GM19463 (cell line): ENCODE results near the gene NSD2.
"Not testable (repeated sequence)": the region's sequence is repeated elsewhere in the genome, so short reads cannot be mapped to it uniquely, and the experiment has no call there.

Source experiments
- ATAC-seq: cut with Tn5 transposase; IDR thresholded peaks from one replicate; pipeline ENCODE4 v1.9.1; 2021; ENCODE audit warnings: mild to moderate bottlenecking, moderate library complexity; ENCODE audit not compliant: unreplicated experiment

Gene NSD2

DNA sequence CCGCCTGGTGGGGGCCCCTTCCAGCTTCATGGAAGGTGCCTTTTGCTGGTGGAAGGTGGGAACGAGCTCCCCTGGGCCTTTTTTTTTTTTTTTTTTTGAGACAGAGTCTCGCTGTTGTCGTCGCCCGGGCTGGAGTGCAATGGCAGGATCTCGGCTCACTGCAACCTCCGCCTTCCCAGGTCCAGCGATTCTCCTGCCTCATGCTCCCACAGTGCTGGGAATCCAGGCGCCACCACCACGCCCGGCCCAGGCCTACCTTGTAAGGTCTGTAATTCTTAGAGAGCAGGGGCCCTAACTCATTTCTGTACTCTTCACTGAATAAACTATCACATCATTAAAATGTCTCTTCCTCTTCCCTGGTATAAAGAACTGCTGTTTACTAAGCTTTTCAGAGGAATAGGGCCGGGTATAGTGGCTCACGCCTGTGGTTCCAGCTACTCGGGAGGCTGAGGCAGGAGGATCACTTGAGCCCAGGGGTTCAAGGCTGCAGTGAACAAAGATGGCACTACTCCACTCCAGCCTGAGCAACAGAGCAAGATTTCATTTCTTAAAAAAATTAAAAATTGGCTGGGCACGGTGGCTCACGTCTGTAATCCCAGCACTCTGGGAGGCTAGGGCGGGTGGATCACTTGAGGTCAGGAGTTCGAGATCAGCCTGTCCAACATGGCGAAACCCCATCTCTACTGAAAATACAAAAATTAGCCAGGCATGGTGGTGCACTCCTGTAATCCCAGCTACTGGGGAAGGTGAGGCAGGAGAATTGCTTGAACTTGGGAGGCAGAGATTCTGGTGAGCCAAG, 122.7 kb downstream of the NSD2 start:
- ATAC-seq, result not testable (repeated sequence)

DNA sequence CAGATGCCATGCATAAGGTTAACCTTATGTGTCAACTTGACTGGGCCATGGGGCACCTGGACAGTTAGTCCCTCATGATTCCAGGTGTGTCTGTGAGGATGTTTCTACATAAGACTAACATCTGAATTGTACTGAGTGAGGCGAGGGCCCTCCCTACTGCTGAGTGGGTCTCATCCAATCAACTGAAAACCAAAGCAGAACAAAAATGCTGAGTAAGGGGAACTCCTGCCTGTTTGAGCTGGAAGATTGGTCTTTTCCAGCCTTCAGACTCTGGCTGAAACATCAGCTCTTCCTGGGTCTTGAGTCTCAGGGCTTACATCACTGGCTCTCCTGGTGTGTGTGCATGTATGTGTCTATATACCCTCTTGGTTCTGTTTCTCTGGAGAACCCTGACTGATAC, 123.7 kb downstream of the NSD2 start:
- ATAC-seq, result no peak

DNA sequence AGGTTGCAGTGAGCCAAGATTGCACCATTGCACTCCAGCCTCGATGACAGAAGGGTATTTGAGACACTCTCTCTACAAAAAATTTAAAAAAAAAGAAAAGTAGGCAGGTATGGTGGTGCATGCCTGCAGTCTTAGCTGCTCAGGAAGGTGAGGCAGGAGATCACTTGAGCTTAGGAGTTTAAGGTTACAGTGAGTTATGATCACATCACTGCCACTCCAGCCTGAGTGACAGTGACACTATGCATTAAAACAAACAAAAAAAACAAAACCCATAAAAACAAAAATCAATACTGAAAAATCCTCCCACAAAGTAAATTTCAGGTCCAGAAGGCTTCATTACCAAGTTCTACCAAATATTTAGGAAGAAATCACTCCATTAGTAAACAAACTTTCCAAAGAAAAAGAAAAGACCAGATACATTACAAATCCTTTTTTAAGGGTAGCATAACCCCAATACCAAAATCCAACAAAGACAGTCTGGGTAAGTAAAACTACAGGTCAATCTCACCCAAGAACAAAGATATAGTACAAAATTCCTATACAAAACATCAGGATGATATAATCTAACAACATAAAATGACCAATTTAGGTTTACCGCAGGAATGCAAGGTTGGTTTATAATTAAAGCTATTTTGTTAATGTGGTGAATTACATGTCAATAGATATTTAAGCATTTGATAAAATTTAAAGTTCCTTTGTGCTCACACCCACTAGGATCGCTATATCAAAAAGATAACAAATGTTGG, 125.8 kb downstream of the NSD2 start:
- no peak for ATAC-seq

DNA sequence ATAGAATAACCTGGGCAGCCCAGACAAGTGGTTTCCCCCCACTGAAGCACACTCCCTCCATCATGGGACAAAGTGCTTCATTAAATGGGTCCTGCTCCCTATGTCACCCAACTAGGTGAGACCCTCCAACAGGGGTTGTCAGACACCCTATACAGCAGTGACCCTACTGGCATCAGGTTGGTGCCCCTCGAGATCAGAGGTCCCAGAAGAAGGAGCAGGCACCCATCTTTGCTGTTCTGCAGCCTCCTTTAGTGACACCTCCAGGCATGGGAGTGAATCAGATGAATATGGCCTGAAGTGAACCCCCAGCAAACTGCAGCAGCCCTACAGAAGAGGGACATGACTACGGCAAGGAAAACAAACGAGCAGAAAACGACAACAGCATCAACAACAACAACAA, 126.5 kb downstream of the NSD2 start:
- ATAC-seq, result no peak

DNA sequence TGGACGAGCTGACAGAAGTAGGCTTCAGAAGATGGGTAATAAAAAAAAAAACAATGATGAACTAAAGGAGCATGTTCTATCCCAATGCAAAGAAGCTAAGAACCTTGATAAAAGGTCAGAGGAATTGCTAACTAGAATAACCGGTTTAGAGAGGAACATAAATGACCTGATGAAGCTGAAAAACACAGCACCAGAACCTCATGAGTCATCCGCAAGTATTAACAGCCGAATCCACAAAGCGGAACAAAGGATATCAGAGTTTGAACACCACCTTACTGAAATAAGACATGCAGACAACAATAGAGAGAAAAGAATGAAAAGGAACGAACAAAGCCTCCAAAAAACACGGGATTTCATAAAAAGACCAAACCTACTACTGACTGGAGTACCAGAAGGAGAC, 127.1 kb downstream of the NSD2 start:
- no peak for ATAC-seq

DNA sequence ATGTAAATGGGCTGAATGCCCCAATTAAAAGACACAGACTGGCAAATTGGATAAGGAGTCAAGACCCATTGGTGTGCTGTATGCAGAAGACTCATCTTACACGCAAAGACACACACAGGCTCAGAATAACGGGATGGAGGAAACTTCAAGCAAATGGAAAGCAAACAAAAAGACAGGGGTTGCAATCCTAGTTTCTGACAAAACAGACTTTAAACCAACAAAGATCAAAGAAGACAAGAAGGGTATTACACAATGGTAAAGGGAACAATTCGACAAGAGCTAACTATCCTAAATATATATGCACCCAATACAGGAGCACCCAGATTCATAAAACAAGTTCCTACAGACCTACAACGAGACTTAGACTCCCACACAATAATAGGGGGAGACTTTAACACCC, 128.1 kb downstream of the NSD2 start:
- not testable (repeated sequence) for ATAC-seq

DNA sequence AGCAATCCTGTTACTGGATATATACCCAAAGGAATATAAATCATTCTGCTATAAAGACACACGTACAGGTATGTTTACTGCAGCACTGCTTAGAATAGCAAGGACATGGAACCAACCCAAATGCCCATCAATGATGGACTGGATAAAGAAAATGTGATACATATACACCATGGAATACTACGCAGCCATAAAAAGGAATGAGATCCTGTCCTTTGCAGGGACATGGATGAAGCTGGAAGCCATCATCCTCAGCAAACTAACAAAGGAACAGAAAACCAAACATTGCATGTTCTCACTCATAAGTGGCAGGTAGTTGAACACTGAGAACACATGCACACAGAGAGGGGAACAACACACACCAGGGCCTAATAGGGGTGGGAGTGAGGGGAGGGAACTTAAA, 132.2 kb downstream of the NSD2 start:
- not testable (repeated sequence) for ATAC-seq

DNA sequence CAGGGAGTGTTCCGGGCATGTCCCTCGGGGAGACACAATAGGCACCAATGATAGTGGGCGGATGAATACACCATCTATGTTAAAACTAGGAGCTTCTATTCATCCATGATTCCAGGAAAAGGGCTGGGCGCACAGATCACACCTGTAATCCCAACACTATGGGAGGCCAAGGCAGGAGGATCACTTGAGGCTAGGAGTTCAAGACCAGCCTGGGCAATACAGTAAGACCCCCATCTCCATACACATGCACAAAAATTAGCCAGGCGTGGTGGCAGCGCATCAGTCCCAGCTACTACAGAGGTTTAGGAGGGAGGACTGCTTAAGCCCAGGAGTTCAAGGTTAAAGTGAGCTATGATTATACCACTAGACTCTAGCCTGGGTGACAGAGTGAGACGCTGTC, 135.2 kb downstream of the NSD2 start:
- ATAC-seq, result no peak

DNA sequence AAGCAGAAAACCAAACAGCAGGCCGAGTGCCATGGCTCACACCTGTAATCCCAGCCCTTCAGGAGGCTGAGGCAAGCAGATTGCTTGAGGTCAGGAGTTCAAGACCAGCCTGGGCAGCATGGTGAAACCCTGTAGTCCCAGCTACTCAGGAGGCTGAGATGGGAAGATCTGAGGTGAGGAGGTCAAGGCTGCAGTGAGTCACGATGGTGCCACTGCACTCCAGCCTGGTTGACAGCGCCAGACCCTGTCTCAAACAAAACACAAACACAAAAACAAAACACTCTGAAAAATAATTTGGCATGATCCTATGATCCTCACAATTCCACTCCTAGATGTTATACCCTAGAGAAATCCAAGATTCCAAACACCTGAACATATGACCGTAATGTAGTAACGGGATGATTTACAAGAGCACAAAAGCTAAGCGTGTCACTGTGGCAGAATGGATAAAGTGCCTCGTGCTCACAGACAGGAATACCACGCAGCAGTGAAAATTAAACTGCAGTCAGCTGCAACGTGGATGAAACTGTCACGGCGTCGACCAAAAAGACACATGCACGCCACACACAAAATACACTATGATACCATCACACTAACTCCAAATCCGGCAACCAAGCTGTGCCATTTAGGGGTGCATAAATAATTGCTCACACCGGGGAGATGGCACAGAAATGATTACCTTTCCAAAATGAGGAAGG, 135.9 kb downstream of the NSD2 start:
- ATAC-seq, result no peak

DNA sequence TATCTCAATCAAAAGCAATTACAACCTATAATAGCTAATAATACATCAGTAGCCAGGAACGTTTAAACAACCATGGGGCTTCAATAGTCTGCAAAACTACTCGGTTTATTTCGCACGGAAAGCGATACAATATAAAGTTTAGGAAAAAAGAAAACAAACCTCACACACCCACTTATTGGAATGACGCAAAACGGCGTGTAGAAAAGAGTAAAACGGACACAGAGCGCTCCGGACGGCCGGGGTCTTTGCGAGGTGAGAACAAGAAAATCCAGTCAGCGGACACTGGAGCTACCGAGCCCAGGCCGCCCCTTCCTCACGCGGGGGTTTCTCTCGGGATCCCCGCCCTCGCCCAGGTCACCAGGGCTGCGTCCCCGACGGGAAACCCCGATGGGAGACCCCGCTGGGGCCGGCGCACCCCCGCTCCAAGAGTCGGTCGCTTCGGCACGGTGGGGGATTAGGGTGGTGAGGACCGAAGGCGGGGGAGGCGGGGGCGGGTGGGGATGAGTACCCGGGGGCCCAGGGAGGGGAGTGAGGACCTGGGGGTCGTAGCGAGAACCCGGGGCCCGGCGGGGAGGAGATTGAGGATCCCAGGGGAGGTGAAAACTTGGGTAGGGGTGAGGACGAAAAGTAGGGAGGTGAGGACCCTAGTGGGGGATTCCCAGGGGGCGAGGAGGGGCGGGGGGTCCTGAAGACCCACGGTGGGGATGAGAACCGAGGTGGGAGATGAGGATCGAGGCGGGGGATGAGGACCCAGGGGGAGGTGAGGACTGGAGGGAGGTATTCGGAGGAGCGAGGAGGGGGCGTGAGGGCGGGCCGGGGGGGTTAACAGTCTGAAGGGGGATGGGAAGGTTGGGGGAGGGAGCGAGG, 136.8 kb downstream of the NSD2 start:
- no peak for ATAC-seq

DNA sequence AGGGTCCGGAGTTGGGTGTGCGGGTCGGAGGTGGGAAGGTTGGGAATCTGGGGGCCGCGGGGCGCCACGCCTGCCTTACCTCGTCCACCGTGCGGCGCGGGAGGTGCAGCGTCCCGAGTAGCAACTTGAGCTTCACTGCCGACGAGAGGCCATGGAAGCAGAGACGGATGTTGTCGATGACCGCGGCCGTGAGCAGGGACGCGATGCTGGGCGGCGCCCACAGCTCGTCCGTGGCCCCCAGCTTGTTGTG, 137.4 kb downstream of the NSD2 start:
- ATAC-seq, result no peak

DNA sequence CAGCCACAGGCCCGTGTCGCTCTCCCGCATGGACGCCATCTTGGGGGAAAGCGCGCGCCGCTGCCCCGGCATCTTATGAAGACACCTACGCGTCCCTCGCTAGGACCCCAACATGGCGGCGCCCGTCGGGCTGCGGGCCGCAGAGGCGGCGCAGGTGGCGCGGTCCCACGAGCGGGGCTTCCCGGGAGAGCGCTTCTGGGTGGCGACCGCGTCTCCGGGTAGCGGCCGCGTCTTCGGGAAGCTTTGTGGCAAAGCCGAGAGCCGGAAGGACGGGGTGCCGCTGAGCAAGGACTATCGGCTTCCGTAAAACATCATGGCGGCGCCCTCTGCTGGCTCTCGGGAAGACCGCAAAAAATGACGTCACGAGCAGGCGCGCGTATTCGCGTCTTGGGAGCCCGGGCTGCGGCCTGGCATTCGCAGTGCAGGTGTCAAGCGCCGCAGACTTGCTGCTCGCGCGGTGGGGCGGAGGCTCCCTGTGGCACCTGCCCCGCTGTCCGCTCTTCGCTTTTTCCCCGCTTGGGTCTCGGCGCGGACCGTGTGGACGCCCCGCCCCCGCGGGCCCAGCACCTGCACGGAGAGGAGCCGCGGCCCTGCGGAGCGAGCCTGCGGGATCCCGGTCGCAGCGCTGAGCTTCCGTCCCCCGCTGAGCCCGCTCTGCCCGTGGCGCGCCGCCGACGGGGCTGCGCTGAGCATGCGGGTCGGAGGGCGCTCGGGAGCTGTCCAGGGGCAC, 137.9 kb downstream of the NSD2 start, which contains the start of gene NELFA:
TSS of gene NELFA (minus strand) at position 54 of the 730 bp plus-strand sequence. CDS start at position 39, 15 bp downstream.
- ATAC-seq, result peak; percentile 82

DNA sequence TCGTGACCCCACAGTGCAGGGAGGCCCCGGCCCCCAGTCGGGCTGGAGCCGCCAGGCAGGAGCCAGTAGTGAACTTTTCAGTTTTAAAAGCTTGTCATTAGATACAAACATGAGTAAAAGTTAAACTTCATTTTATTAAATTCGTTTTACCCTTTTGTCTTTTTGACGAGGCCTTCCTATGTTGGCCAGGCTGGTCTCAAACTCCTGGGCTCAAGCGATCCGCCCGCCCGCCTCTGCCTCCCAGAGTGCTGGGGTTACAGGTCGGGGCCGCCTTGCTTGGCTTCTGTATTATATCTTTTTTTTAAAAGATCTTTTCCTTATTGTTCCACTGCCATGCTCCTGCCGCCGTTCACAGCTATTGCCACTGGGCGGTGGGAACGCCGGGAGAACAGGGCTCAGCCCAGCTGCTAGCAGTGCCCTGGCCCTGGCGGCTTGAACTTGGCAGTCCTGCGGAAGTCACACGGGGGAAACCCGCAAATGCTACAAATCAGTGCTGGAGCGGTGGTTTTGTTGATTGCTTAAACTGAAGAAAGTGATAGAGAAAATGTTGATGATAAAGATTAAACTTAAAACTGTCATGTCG, 138.5 kb downstream of the NSD2 start:
- no peak for ATAC-seq

DNA sequence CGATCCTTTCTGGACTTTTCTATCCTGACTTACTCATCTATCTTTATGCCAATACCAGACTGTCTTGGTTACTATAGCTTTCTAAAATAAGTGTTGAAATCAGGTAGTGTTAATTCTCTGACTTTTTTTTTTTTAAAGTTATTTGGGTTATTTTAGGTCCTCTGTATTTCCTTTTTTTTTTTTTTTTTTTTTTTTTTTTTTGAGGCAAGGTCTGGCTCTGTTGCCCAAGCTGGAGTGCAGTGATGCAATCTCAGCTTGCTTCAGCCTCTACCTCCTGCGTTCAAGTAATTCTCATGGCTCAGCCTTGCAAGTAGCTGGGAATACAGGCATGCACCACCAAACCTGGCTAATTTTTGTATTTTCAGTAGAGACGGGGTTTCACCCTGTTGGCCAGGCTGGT, 140.4 kb downstream of the NSD2 start:
- no peak for ATAC-seq

DNA sequence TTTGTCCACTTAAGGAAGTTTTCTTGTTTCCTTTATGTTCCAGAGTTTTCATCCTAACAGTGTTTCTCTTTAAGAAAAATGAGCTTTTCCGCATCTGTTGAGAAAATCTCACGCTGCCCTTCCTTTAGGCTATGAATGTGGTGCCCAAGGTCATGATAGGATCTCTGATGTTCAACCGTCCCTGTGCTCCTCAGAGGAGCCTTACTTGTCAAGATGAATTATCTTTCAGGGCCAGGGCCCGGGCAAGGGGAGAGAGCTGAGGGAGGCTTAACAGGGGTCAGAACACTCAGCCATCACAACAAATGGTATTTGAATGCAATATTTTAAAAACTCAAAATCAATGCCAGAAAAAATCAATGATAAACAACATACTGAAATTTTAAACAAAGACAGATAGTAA, 143.8 kb downstream of the NSD2 start:
- no peak for ATAC-seq

DNA sequence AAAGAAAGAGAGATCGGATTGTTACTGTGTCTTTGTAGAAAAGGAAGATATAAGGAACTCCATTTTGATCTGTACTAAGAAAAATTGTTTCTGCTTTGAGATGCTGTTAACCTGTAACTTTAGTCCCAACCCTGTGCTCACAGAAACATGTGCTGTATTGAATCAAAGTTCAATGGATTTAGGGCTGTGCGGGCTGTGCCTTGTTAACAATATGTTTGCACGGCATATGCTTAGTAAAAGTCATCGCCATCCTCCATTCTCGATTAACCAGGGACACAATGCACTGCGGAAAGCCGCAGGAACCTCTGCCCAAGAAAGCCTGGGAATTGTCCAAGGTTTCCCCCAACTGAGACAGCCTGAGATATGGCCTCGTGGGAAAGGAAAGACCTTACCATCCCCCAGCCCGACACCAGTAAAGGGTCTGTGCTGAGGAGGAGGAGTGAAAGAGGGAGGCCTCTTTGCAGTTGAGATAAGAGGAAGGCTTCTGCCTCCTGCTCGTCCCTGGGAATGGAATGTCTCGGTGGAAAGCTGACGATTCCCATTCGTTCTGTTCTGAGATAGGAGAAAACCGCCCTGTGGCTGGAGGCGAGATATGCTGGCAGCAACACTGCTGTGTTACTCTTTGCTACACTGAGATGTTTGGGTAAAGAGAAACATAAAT, 150.3 kb downstream of the NSD2 start:
- not testable (repeated sequence) for ATAC-seq

DNA sequence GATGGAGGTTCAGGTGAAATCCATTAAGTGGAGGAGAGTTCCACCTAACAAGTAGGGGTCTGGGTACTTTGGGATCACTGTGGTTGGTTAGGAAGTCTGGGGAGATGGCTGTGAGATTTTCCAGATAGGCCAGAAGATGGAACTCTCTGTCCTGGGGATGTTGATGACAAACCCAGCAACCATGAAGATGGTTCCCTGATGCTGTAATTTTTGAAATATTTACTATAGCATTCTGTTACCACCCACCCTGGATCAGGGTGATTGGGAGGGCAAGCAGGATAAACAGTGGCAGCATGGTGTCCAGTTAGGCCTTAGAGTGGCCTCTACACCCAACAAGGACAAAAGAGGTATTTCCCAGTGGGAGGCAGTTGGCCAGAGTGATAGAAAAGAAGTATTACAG, 153.5 kb downstream of the NSD2 start:
- ATAC-seq, result no peak

DNA sequence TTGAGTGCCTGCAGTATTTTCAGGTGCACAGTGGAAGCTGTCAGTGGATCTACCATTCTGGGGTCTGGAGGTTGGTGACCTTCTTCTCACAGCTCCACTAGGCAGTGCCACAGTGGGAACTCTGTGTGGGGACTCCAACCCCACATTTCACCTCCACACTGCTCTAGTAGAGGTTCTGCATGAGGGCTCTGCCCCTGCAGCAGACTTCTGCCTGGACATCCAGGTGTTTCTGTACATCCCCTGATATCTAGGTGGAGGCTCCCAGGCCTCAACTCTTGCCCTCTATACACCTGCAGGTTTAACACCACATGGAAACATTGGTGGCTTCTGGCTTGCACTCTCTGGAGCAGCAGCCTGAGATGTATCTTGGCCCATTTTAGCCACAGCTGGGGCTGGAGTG, 154.6 kb downstream of the NSD2 start:
- no peak for ATAC-seq

DNA sequence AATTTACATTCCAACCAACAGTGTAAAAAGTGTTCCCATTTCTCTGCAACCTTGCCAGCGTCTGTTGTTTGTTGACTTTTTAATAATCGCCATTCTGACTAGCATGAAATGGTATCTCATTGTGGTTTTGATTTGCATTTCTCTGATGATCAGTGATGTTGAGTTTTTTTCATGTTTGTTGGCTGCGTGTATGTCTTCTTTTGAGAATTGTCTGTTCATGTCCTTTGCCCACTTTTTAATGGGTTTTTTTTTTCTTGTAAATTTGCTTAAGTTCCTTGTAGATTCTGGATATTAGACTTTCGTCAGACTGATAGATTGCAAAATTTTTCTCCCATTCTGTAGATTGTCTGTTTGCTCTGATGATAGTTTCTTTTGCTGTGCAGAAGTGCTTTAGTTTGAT, 155.9 kb downstream of the NSD2 start:
- ATAC-seq, result not testable (repeated sequence)
